GM23338 (cell line): Measurements from ENCODE around the gene CHRNA5. TPM values are rescaled to one million over a fixed set of nuclear protein-coding genes. Genes with fewer than 3 reads are reported as not detected.

Experiments used
- ATAC-seq: fragments of 200-7000 bp; cut with Tn5 transposase; 3 replicates; pipeline ENCODE4 v1.9.1; 2020
- DNase-seq: peaks from one replicate; pipeline ENCODE4 v3.0.0-alpha.2; 2015; ENCODE audit warnings: low spot score
- H2AFZ ChIP-seq: fragments of 200-600 bp; sonication (generic); 2 replicates; pipeline ENCODE4 v1.8.0; 2016; ENCODE audit warnings: antibody characterized with exemption, mild to moderate bottlenecking, moderate library complexity
- H3F3A ChIP-seq: fragments of 200-600 bp; sonication (generic); replicated peaks from 2 replicates; pipeline ENCODE4 v1.8.0; 2017; ENCODE audit warnings: antibody characterized with exemption, mixed run types, low read depth
- H3K27ac ChIP-seq: fragments of 200-600 bp; sonication (generic); 2 replicates; pipeline ENCODE4 v1.6.1; 2016; ENCODE audit warnings: low read depth
- H3K27me3 ChIP-seq: fragments of 200-600 bp; sonication (generic); 2 replicates; pipeline ENCODE4 v1.8.0; 2016; ENCODE audit warnings: mild to moderate bottlenecking, mixed run types, moderate library complexity; ENCODE audit not compliant: insufficient read depth
- H3K36me3 ChIP-seq: fragments of 200-600 bp; sonication (generic); 2 replicates; pipeline ENCODE4 v1.8.0; 2016; ENCODE audit warnings: mild to moderate bottlenecking; ENCODE audit not compliant: insufficient read depth
- H3K4me1 ChIP-seq: fragments of 200-600 bp; sonication (generic); 2 replicates; pipeline ENCODE4 v1.8.0; 2016; ENCODE audit warnings: mild to moderate bottlenecking, moderate library complexity; ENCODE audit not compliant: insufficient read depth
- H3K4me2 ChIP-seq: fragments of 200-600 bp; sonication (generic); 2 replicates; pipeline ENCODE4 v1.7.1; 2017; ENCODE audit warnings: mixed run types
- H3K4me3 ChIP-seq: fragments of 200-600 bp; sonication (generic); 2 replicates; pipeline ENCODE4 v1.6.1; 2016; ENCODE audit warnings: mixed run types
- H3K79me2 ChIP-seq: fragments of 200-600 bp; sonication (generic); replicated peaks from 2 replicates; pipeline ENCODE4 v1.8.0; 2017; ENCODE audit warnings: mild to moderate bottlenecking; ENCODE audit not compliant: insufficient read depth
- H3K9me2 ChIP-seq: fragments of 200-600 bp; sonication (generic); 2 replicates; pipeline ENCODE4 v1.8.0; 2017; ENCODE audit not compliant: insufficient read depth
- H4K20me1 ChIP-seq: fragments of 200-600 bp; sonication (generic); replicated peaks from 2 replicates; pipeline ENCODE4 v1.8.0; 2017; ENCODE audit warnings: mild to moderate bottlenecking; ENCODE audit not compliant: insufficient read depth
- H3K27ac Mint-ChIP-seq: 2 replicates; pipeline ENCODE4 v1.8.0; 2020; ENCODE audit warnings: inconsistent platforms, mild to moderate bottlenecking, moderate library complexity, mixed read lengths
- H3K27me3 Mint-ChIP-seq: 3 replicates; pipeline ENCODE4 v1.8.0; 2022; ENCODE audit warnings: low read depth, mild to moderate bottlenecking, moderate library complexity, mixed read lengths, inconsistent platforms; ENCODE audit not compliant: insufficient read depth, poor library complexity
- H3K36me3 Mint-ChIP-seq: 3 replicates; pipeline ENCODE4 v1.8.0; 2021; ENCODE audit warnings: low read depth, mild to moderate bottlenecking, inconsistent platforms, moderate library complexity, mixed read lengths
- H3K4me1 Mint-ChIP-seq: 3 replicates; pipeline ENCODE4 v1.8.0; 2020; ENCODE audit warnings: mild to moderate bottlenecking, inconsistent platforms, mixed read lengths
- H3K4me3 Mint-ChIP-seq: 3 replicates; pipeline ENCODE4 v1.8.0; 2021; ENCODE audit warnings: moderate library complexity, mild to moderate bottlenecking, inconsistent platforms, mixed read lengths
- H3K9me3 Mint-ChIP-seq: 3 replicates; pipeline ENCODE4 v1.8.0; 2020; ENCODE audit warnings: moderate library complexity, mild to moderate bottlenecking, inconsistent platforms, mixed read lengths
- CREB1 ChIP-seq: fragments of 250-450 bp; sonication (Bioruptor Pico); IDR thresholded peaks from 2 replicates; pipeline ENCODE4 v1.5.0; 2020; ENCODE audit warnings: low read depth, mild to moderate bottlenecking, moderate library complexity
- ETS1 ChIP-seq: IDR thresholded peaks from 2 replicates; pipeline ENCODE4 v1.6.1; 2016; ENCODE audit warnings: antibody characterized with exemption
- EZH2 ChIP-seq: fragments of 200-600 bp; sonication (generic); IDR thresholded peaks from one replicate; pipeline ENCODE4 v1.8.0; 2017; ENCODE audit warnings: antibody characterized with exemption, mild to moderate bottlenecking, low read depth; ENCODE audit not compliant: unreplicated experiment
- EZH2phosphoT487 ChIP-seq: fragments of 200-600 bp; sonication (generic); IDR thresholded peaks from one replicate; pipeline ENCODE4 v1.8.1; 2018; ENCODE audit warnings: antibody characterized with exemption; ENCODE audit not compliant: unreplicated experiment
- NANOG ChIP-seq: IDR thresholded peaks from 2 replicates; pipeline ENCODE4 v1.6.1; 2016; ENCODE audit warnings: antibody characterized with exemption, borderline replicate concordance
- POLR2AphosphoS5 ChIP-seq: IDR thresholded peaks from 2 replicates; pipeline ENCODE4 v1.6.1; 2016; ENCODE audit warnings: antibody characterized with exemption, low read depth
- REST ChIP-seq: IDR thresholded peaks from one replicate; pipeline ENCODE4 v1.6.1; 2018; ENCODE audit warnings: antibody characterized with exemption; ENCODE audit not compliant: unreplicated experiment
- STAT1 ChIP-seq: IDR thresholded peaks from one replicate; pipeline ENCODE4 v1.6.1; 2016; ENCODE audit warnings: antibody characterized with exemption; ENCODE audit not compliant: unreplicated experiment
- ZNF114 ChIP-seq: fragments of 250-450 bp; sonication (Bioruptor Pico); IDR thresholded peaks from 2 replicates; pipeline ENCODE4 v1.5.0; 2020; ENCODE audit warnings: mild to moderate bottlenecking, moderate library complexity
- ZNF331 ChIP-seq: fragments of 250-450 bp; sonication (Bioruptor Pico); IDR thresholded peaks from 2 replicates; pipeline ENCODE4 v1.5.0; 2020; ENCODE audit warnings: low read depth, mild to moderate bottlenecking, moderate library complexity
- ZNF462 ChIP-seq: fragments of 250-450 bp; sonication (Bioruptor Pico); IDR thresholded peaks from 2 replicates; pipeline ENCODE4 v1.5.0; 2020; ENCODE audit warnings: mild to moderate bottlenecking, moderate library complexity
- polyA plus RNA-seq: library from polyadenylated mRNA; unstranded; fragments of >200 nt; fragmentation: Nextera tagmentation; extraction: Ambion mirVana; gene quantifications from 2 replicates; pipeline ENCODE4 v1.2.1, GENCODE V29; 2016
- total RNA-seq: library from RNA; depleted of rRNA; stranded (reverse); fragments of >200 nt; shearing (Covaris generic); gene quantifications from 2 replicates; pipeline ENCODE4 v1.2.3, GENCODE V29; 2014

The CHRNA5 gene
- total and polyA plus RNA-seq, 2 experiments from 2014 or later, result 19.6 to 23.3 TPM

- Mint-ChIP-seq H3K4me1 (peaks cover 27% of the 10 kb centered on the region), H3K27me3 (peaks cover 5% of the 10 kb centered on the region), H3K36me3 (no peaks in the 10 kb centered on the region; the same call in 2 of the 3 replicates), H3K9me3 (no peaks in the 10 kb centered on the region), H3K4me3 (no peak overlapping the region), H3K27ac (no peak overlapping the region)
- H3K79me2 ChIP-seq, result peaks cover 18% of the 10 kb centered on the region
- H3K9me2 ChIP-seq, result no peaks in the 10 kb centered on the region
- DNase-seq (no peak), ATAC-seq (no peak)
- TF ChIP-seq NANOG, result no peak
- TF ChIP-seq POLR2AphosphoS5, result no peak
- TF ChIP-seq ZNF331 (CRISPR knock-in tag), result no peak
- TF ChIP-seq STAT1, result no peak
- no peak for TF ChIP-seq REST
- no peak for TF ChIP-seq EZH2phosphoT487
- TF ChIP-seq ZNF462, result no peak
- no peak for TF ChIP-seq ZNF114
- TF ChIP-seq ETS1, result no peak
- TF ChIP-seq CREB1 (CRISPR knock-in tag), result no peak
- TF ChIP-seq EZH2, result no peak
- H2AFZ ChIP-seq, result no peak overlapping the region
- no peaks in the 10 kb centered on the region; the same call in 1 of the 2 replicates for H4K20me1 ChIP-seq
- H3K36me3 ChIP-seq, result no peaks in the 10 kb centered on the region
- H3K4me1 ChIP-seq, result peaks cover 8% of the 10 kb centered on the region; the same call in 1 of the 2 replicates
- peaks cover 7% of the 10 kb centered on the region; the same call in 1 of the 2 replicates for H3F3A ChIP-seq
- H3K27me3 ChIP-seq, result no peaks in the 10 kb centered on the region
- no peak overlapping the region for H3K27ac ChIP-seq
- H3K4me2 ChIP-seq, result no peak overlapping the region
- no peak overlapping the region for H3K4me3 ChIP-seq
Observed at GRCh38 chr15:78563092-78563491, 2.2 kb upstream of the CHRNA5 start.
